Testis (tissue), 2 donors: ENCODE measurements around the gene SEC11A.

ENCODE experiments used
- CTCF ChIP-seq, 3 experiments: fragments of 450-650 bp in 2 of 3; fragments of 200-600 bp in 1 of 3; sonication (generic) in 1 of 3; IDR thresholded peaks; one replicate each; pipeline ENCODE4 v1.5.1; 2016 to 2019; ENCODE audit warnings: antibody characterized with exemption in 3 of 3, mild to moderate bottlenecking in 2 of 3, moderate library complexity in 1 of 3
- POLR2A ChIP-seq: fragments of 450-650 bp; IDR thresholded peaks from one replicate; pipeline ENCODE4 v1.6.1; 2017; ENCODE audit warnings: antibody characterized with exemption, mild to moderate bottlenecking, moderate library complexity

- no peak for TF ChIP-seq CTCF (IDR thresholded peaks at IDR 0.05)
- no peak for TF ChIP-seq POLR2A
Measured at GRCh38 chr15:84697236-84697990, 18.5 kb downstream of the SEC11A start.
